RWPE1 (cell line): Measurements from ENCODE around the gene ACTG1.

Source experiments
- CTCF ChIA-PET: fragments of 350-600 bp; sonication (Branson Sonifier 250); formaldehyde crosslinking; extraction: SDS; loops from one replicate; lab custom pipeline; 2021; lab: Yijun Ruan, JAX
- POLR2A ChIA-PET: fragments of 400-600 bp; formaldehyde crosslinking; extraction: SDS; loops from one replicate; lab custom pipeline; 2020; ENCODE audit warnings: antibody characterized with exemption; ENCODE audit not compliant: low non-redundant PET; lab: Yijun Ruan, JAX
- DNase-seq: peaks from one replicate; pipeline ENCODE4 v3.0.0; 2012; ENCODE audit warnings: low spot score
- H3K27ac ChIP-seq: fragments of 450-650 bp; 2 replicates; pipeline ENCODE4 v1.5.1; 2017
- TF ChIP-seq, protein P1 (sequence below): fragments of 450-650 bp; conservative IDR thresholded peaks from 2 replicates; pipeline ENCODE4 v1.5.1; 2017; ENCODE audit warnings: low read depth, mild to moderate bottlenecking

ACTG1 gene

GRCh38 chr17:81492706-81493105 is 19.9 kb downstream of the ACTG1 start:
- TF ChIP-seq, protein P1, sequence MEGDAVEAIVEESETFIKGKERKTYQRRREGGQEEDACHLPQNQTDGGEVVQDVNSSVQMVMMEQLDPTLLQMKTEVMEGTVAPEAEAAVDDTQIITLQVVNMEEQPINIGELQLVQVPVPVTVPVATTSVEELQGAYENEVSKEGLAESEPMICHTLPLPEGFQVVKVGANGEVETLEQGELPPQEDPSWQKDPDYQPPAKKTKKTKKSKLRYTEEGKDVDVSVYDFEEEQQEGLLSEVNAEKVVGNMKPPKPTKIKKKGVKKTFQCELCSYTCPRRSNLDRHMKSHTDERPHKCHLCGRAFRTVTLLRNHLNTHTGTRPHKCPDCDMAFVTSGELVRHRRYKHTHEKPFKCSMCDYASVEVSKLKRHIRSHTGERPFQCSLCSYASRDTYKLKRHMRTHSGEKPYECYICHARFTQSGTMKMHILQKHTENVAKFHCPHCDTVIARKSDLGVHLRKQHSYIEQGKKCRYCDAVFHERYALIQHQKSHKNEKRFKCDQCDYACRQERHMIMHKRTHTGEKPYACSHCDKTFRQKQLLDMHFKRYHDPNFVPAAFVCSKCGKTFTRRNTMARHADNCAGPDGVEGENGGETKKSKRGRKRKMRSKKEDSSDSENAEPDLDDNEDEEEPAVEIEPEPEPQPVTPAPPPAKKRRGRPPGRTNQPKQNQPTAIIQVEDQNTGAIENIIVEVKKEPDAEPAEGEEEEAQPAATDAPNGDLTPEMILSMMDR = no peak
- no peak for DNase-seq
- H3K27ac ChIP-seq = no peak overlapping the region
- POLR2A ChIA-PET = interaction anchor here (1.0 kb wide), 1 partner anchor 20 kb away, joined by 4 read pairs; the partner anchor contains the start of gene ACTG1
- CTCF ChIA-PET = no interaction called here

DNA sequence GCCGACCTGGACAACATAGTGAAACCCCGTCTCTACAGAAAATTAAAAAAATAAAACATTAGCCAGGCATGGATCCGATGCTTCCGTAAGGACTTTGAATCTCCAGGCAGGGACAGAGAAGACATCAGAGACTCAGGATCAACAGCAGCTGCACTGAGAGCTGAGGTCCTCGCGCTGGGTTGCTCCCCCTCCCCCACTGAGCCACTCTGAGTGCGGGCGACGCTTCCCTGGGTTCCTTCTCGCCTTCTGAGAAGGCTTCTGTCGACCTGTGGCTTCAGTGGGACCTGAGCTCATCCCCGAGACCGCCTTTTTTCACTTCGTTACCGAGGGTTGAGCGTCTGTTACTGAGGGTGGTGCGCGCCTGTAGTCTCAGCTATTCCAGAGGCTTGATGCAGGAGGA is 20.4 kb downstream of the ACTG1 start:
- CTCF ChIA-PET = no interaction called here
- TF ChIP-seq, protein P1 = no peak
- H3K27ac ChIP-seq = no peak overlapping the region
- no peak for DNase-seq
- POLR2A ChIA-PET = interaction anchor here (1.0 kb wide), 1 partner anchor 20 kb away, joined by 4 read pairs; the partner anchor contains the start of gene ACTG1

DNA sequence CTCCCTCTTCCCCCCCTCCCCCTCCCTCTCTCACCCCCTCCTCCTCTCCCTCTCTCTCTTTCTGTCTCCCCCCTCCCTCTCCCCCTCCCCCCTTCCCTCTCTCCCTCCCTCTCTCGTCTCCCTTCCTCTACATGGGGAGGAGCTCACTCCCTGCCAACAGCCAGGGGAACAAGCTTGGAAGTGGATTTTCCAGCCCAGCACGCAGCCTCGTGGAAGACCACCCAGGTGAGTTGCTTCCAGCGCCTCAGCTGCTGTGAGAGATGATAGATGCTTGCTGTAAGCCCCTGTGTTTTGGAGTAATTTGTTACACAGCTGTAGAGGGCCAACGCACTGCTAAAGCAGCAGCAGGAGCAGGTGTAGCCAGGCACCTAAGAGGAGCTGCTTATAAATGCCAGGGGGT is 20.8 kb downstream of the ACTG1 start:
- POLR2A ChIA-PET = interaction anchor here (1.0 kb wide), 1 partner anchor 21 kb away, joined by 4 read pairs; the partner anchor contains the start of gene ACTG1

DNA sequence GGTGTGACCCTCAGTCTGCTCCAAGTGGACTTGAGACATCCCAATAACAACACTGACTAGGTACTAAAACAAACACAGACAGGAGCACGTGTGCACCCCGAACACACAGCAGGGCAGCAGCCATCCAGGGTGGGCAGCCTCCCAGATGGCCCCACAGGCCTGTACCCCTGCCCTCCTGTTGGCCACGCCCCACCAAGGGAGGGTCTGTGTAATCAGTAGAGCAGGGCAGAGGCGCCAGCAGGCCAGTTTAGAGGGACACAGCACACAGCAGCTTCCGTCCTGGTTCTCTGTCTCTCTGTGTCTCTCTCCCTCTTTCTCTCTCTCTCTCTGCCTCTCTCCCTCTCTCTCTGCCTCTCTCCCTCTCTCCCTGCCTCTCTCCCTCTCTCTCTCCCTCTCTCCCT is 21.4 kb downstream of the ACTG1 start:
- ChIA-PET CTCF (no interaction called here), POLR2A (no interaction called here)
- H3K27ac ChIP-seq = peak overlapping the region; percentile 2; the same call in 1 of the 2 replicates
- TF ChIP-seq, protein P1 = no peak
- DNase-seq = no peak

More for the DNA sequence above, 20.8 kb downstream of the ACTG1 start:
- TF ChIP-seq, protein P1 = no peak
- no peak for DNase-seq
- CTCF ChIA-PET = no interaction called here
- no peak overlapping the region for H3K27ac ChIP-seq

DNA sequence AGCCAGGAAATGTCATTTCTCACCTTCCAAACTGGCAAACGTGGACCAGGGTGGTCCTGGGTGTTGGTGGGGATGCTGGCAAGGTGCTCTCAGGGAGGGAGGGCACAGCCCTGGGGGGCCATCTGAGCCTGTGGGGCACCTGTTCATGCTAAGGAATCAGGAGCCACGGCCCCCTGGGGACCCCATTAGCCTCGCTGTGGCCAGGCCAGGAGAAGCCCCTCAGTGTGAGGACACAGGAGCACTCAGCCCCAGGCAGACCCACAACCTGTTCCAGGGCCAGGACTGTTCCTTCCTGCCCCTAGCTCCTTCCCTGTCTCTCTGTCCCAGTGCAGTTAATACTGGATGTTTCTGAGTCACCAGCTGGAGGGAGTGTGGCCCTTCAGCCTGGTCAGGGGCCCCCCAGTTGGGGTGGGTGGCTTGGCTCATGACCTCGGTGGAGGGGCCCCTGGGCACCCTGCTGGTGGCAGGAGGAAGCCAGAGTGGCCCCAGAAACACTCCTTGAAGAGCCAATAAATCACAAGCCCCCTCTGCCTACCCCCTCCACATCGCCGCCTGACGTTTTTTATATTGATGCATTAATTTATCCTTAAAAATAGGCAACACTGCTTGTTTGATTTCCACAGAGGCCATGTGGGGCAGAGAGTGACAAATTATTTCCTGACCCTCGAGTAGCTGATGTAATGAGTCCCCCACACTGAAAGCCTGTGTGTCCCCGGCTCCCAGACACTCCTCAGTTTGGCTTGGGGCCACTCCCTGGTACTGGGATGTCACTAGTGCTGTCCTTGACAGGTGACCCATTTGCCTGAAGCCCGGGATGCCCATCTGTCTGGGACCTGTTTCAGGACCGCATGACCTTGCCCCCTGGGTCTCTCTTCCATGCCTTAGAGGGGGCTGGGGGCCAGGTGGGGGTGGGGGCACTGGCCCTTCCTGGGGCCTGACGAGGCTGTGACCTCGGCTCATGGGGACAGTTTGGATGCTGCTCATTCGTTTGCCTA is 22.3 kb downstream of the ACTG1 start:
- no peak for DNase-seq
- H3K27ac ChIP-seq = peak overlapping the region; percentile 2
- POLR2A ChIA-PET = no interaction called here
- CTCF ChIA-PET = no interaction called here
- TF ChIP-seq, protein P1 = no peak
